IPS DF 6.9 (cell line): ENCODE results near the gene CAMK1D.

Source experiments
- DNase-seq: peaks from one replicate; pipeline ENCODE4 v3.0.0-alpha.2; 2013; ENCODE audit warnings: low read depth, low spot score
- H3K27ac ChIP-seq: one replicate; pipeline ENCODE4 v1.5.1; 2013; ENCODE audit warnings: low read length, control low read depth
- H3K27me3 ChIP-seq: 2 replicates; pipeline ENCODE4 v1.6.1; 2013; ENCODE audit warnings: mild to moderate bottlenecking, low read length; ENCODE audit not compliant: control insufficient read depth, insufficient read depth
- H3K36me3 ChIP-seq: 2 replicates; pipeline ENCODE4 v1.6.1; 2013; ENCODE audit warnings: low read length; ENCODE audit not compliant: control insufficient read depth, insufficient read depth
- H3K4me1 ChIP-seq: 2 replicates; pipeline ENCODE4 v1.6.1; 2013; ENCODE audit warnings: low read length; ENCODE audit not compliant: control insufficient read depth, insufficient read depth
- H3K4me3 ChIP-seq: 2 replicates; pipeline ENCODE4 v1.5.1; 2013; ENCODE audit warnings: mild to moderate bottlenecking, low read length
- H3K9me3 ChIP-seq: 2 replicates; pipeline ENCODE4 v1.6.1; 2013; ENCODE audit warnings: low read length, inconsistent platforms; ENCODE audit not compliant: control insufficient read depth, insufficient read depth
- WGBS: extraction: QIAGEN DNeasy Blood & Tissue Kit; methylation state at CpG from one replicate; pipeline ENCODE4 v1.1.7; 2013; ENCODE audit warnings: mixed read lengths, missing lambda C conversion rate; ENCODE audit not compliant: insufficient read length, insufficient coverage; 5-methylcytosine and 5-hydroxymethylcytosine counted together

The CAMK1D gene

DNA sequence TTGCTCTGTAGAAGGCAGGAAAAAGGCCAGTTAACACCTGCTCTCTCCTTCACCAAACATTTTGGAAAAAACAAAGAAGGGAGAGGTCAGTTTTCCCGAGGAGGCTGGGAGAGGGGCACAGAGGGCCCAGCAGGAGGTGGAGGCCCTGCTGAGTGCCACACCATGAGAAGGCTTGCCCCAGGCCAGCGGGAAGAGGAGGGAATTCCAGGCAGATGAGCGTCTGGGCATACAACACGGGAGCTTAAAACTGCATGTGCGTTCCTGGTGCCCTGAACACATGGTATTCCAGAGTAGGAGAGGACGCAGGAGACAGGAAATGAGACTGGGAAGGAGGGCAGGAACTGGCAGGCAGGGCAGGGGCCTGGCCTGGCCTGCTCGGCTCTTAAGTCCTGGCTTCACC lies 469.7 kb downstream of the CAMK1D start:
- no peak for DNase-seq
- H3K9me3 ChIP-seq: no peaks in the 10 kb centered on the region
- H3K4me1 ChIP-seq: peaks cover 1% of the 10 kb centered on the region; the same call in 1 of the 2 replicates
- no peaks in the 10 kb centered on the region for H3K36me3 ChIP-seq
- no peaks in the 10 kb centered on the region for H3K27me3 ChIP-seq
- no peak overlapping the region for H3K4me3 ChIP-seq
- no CpG with 5 or more reads among the region's 7 CpGs for WGBS
- H3K27ac ChIP-seq: no peak overlapping the region

DNA sequence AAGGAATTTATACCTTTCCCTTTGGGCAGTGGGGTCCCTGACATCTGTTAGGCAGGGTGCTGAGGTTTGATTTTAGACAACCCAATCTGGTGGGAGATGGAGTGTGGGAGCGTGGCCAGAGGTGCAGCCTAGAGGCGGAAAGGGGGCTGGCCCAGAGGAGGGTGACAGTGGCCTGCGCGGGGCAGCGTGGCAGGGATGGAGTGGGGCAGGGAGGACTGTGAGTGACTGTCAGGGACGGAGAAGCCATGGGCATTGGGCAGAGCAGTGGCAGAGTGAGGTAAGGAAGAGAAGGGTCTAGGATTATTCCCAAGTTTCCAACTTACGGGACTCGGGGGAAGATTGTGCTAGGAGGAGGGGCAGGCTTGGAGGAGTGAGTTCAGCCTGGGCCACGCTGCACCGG lies 470.3 kb downstream of the CAMK1D start:
- Histone ChIP-seq H3K27me3 (no peaks in the 10 kb centered on the region), H3K4me1 (peaks cover 1% of the 10 kb centered on the region; the same call in 1 of the 2 replicates), H3K4me3 (no peak overlapping the region), H3K9me3 (no peaks in the 10 kb centered on the region), H3K36me3 (no peaks in the 10 kb centered on the region), H3K27ac (no peak overlapping the region)
- no CpG with 5 or more reads among the region's 10 CpGs for WGBS
- no peak for DNase-seq

DNA sequence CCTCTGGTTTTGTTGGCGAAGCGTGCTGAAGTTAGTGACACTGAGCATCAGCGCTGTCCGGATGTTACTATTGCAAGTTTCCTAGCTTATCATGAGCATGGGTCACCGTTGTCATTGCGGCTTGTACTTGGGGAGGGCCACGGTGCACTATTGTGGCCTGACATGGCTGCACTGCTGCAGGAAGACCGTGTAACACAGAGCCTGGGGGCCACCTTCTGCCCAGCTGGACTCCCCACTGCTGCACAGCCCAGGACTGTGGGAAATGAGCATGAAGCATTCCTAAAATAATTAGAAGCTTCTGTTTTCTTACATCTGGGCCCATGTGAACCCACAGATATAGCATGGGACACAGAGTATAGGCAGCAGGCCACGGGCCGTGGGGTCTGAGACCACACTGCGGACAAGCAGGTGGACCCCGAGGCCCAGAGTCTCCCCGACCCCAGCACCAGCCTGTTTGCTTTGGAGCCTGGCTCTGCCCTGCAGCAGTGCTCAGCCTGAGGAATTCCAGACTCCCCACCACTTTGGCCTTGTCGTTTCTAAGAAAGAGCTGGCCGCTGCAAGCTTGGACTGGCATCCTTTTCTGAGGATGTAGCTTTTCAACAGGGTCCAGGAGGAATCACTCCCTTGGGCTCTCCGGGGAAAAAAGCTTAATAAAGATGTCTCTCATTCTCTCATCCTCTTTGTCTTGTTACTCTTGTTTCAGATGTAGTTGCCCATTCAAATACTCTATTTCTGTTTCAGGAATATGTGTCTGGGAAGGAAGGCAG lies 473.0 kb downstream of the CAMK1D start:
- WGBS: no CpG with 5 or more reads among the region's 16 CpGs
- peaks cover 1% of the 10 kb centered on the region; the same call in 1 of the 2 replicates for H3K4me1 ChIP-seq
- no peak overlapping the region for H3K27ac ChIP-seq
- no peak for DNase-seq
- H3K4me3 ChIP-seq: no peak overlapping the region
- no peaks in the 10 kb centered on the region for H3K36me3 ChIP-seq
- no peaks in the 10 kb centered on the region for H3K9me3 ChIP-seq
- no peaks in the 10 kb centered on the region for H3K27me3 ChIP-seq

DNA sequence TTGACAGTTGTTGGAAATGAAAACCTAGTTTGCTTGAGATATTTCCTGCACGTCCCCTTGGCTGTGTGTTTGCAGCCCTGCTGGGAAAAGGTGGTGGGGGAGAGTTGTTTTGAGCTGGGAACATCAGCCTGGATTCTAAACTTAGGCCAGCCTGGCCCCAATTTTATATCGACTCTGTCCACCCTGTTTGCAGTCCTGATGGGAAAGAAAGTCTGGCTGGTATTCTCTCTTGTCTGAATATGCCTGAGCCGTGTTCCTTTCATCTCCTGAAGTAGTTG lies 473.5 kb downstream of the CAMK1D start:
- DNase-seq: no peak
- no peaks in the 10 kb centered on the region for H3K9me3 ChIP-seq
- peaks cover 1% of the 10 kb centered on the region; the same call in 1 of the 2 replicates for H3K4me1 ChIP-seq
- H3K27ac ChIP-seq: no peak overlapping the region
- no CpG with 5 or more reads among the region's 3 CpGs for WGBS
- no peak overlapping the region for H3K4me3 ChIP-seq
- H3K36me3 ChIP-seq: no peaks in the 10 kb centered on the region
- no peaks in the 10 kb centered on the region for H3K27me3 ChIP-seq

DNA sequence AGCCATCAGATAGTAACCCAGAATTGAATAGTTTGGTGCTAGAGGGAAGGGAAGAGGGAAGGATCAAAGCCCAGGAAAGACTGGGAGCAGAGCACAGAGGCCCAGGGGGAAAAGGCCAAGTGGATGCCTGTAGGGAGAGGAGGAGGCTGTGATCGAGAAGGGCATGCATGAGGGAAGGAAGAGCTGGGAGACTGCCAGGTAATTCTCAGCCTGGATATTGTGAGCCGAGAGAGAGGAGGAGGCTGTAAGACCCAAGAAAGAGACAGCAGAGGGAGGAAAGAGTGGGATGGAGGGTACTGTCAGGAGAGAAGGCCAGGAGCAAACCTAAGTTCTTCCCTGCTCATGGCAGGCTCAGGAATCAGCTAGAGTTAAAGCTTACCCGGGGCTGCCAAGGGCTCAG lies 474.0 kb downstream of the CAMK1D start:
- no peak for DNase-seq
- Histone ChIP-seq H3K9me3 (no peaks in the 10 kb centered on the region), H3K4me1 (peaks cover 1% of the 10 kb centered on the region; the same call in 1 of the 2 replicates), H3K36me3 (no peaks in the 10 kb centered on the region), H3K4me3 (no peak overlapping the region), H3K27ac (no peak overlapping the region), H3K27me3 (no peaks in the 10 kb centered on the region)
- WGBS: no CpG with 5 or more reads among the region's 3 CpGs

DNA sequence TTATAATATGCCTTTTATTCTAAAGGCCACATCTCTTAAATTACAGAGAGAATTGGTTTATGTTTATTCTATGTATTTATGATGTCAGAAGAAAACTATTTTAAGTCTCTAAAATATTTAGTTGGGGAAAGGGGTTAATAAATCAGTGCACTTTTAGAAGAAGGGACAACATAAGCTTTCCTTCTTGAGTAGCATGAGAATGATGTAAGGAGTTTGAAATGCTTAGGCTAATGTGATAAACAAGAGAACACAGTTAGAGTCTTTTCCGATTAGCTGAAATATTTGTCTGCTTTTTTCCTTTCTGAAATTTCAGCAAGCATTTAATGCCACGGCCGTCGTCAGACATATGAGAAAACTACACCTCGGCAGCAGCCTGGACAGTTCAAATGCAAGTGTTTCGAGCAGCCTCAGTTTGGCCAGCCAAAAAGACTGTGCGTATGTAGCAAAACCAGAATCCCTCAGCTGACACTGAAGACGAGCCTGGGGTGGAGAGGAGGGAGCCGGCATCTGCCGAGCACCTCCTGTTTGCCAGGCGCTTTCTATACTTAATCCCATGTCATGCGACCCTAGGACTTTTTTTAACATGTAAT lies 476.0 kb downstream of the CAMK1D start:
- H3K4me3 ChIP-seq: no peak overlapping the region
- H3K27ac ChIP-seq: no peak overlapping the region
- no CpG with 5 or more reads among the region's 12 CpGs for WGBS
- H3K4me1 ChIP-seq: no peaks in the 10 kb centered on the region
- H3K27me3 ChIP-seq: no peaks in the 10 kb centered on the region
- no peaks in the 10 kb centered on the region for H3K9me3 ChIP-seq
- no peak for DNase-seq
- no peaks in the 10 kb centered on the region for H3K36me3 ChIP-seq

DNA sequence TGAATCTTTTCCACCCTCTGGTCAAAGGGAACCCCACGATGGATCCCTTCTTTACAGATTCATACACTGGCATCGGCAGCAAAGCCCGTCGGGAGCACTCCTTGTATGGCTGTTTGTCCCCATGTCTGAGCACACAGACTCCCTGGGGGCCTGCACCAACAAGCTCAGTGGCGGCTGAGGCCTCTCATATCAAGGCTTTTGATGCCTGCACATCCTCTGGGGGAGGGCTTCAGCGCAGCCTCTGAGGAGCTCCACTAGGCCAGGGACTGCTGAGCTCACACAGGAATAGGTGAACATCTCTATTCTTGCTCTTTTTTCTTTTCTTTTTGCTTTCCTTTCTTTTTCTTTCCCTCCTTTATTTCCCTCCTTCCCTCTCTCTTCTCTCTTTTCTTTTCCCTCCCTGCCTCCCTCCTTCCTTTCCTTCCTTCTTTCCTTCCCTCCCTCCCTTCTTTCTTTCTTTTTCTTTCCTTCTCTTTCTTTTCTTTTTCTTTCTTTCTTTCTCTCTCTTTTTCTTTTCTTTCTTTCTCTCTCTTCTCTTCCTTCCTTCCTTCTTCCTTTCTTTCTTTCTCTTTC lies 477.5 kb downstream of the CAMK1D start:
- no peak overlapping the region for H3K27ac ChIP-seq
- DNase-seq: no peak
- H3K27me3 ChIP-seq: no peaks in the 10 kb centered on the region
- H3K4me3 ChIP-seq: no peak overlapping the region
- no peaks in the 10 kb centered on the region for H3K9me3 ChIP-seq
- no peaks in the 10 kb centered on the region for H3K4me1 ChIP-seq
- H3K36me3 ChIP-seq: no peaks in the 10 kb centered on the region
- no CpG with 5 or more reads among the region's 6 CpGs for WGBS

DNA sequence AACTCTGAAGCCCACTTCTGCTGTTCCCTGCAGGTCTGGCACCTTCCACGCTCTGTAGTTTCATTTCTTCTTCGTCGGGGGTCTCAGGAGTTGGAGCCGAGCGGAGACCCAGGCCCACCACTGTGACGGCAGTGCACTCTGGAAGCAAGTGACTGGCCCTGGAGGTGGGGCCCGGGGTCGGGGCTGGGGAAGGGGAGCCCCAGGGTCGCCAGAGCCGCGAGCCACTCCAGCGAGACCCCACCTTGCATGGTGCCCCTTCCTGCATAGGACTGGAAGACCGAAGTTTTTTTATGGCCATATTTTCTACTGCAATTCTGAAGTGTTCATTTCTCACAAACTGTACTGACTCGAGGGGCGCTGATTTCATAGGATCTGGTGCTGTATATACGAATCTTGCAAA lies 479.4 kb downstream of the CAMK1D start:
- Histone ChIP-seq H3K27me3 (no peaks in the 10 kb centered on the region), H3K4me1 (no peaks in the 10 kb centered on the region), H3K36me3 (no peaks in the 10 kb centered on the region), H3K9me3 (no peaks in the 10 kb centered on the region), H3K4me3 (no peak overlapping the region), H3K27ac (no peak overlapping the region)
- DNase-seq: no peak
- WGBS: no CpG with 5 or more reads among the region's 16 CpGs

DNA sequence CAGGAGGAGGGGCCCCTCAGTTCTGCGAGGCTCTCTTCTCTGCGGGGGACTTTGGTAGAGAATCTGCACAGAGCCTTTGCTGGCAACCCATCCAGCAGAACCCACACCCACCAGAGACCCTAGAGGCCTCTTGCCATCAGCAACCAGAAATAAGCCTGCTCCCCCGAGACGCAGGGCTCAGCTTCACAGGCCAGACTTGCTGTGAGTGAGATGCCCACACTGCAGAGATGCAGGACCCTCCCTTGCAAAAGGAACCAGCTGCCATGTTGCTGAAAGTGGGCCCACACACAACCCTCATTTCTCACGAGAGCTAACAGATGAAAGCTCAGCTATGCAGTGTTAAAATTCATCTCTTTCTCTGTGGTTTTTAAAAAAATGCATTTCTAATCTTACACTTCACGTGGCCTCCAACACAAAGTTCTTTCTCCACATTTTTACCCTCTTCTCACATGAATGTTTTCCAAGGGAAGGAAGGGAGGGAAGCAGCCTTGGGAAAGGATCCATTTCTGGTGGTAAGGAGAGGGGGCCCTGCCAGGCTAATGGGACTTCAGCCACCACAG lies 480.6 kb downstream of the CAMK1D start:
- Histone ChIP-seq H3K9me3 (no peaks in the 10 kb centered on the region), H3K36me3 (no peaks in the 10 kb centered on the region), H3K27ac (no peak overlapping the region), H3K4me3 (no peak overlapping the region), H3K4me1 (no peaks in the 10 kb centered on the region), H3K27me3 (no peaks in the 10 kb centered on the region)
- no peak for DNase-seq
- no CpG with 5 or more reads among the region's 6 CpGs for WGBS

DNA sequence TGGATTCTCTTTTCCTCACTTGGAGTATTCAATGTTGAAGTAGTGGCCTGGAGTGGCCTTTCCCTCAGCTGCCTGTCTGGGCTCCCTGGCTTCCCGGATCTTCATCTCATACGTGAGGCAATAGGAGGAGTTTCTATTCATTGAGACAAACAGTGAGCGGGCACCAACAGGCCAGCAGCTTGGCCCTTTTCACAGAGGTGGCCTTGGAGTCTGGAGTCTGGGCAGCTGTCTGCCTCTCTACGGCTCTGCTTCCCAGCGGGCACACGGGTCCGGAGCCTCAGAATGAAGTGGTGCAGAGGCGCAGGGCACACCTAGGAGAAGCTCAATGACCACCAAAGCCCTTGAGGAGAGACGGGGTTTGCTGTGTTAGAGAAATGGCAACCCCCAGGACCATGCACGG lies 482.7 kb downstream of the CAMK1D start:
- Histone ChIP-seq H3K36me3 (no peaks in the 10 kb centered on the region), H3K9me3 (no peaks in the 10 kb centered on the region), H3K4me3 (no peak overlapping the region), H3K27ac (no peak overlapping the region), H3K27me3 (no peaks in the 10 kb centered on the region), H3K4me1 (no peaks in the 10 kb centered on the region)
- no peak for DNase-seq
- WGBS: no CpG with 5 or more reads among the region's 10 CpGs
